Panc1 (cell line): Measurements from ENCODE around the gene CDK2AP2. TPM values are rescaled to one million over a fixed set of nuclear protein-coding genes. Genes with fewer than 3 reads are reported as not detected.

Experiments
- ATAC-seq: fragments of 200-7000 bp; cut with Tn5 transposase; 2 replicates; pipeline ENCODE4 v1.9.1; 2020; ENCODE audit warnings: mild to moderate bottlenecking, moderate library complexity
- BruUV-seq: library from RNA; stranded (reverse); fragments of 400-500 nt; replicated peaks from 2 replicates; lab custom pipeline; 2021; lab: Mats Ljungman, UMichigan
- CTCF ChIA-PET: fragments of 300-600 bp; sonication (Branson Sonifier 250); formaldehyde crosslinking; loops from one replicate; lab custom pipeline; 2022; ENCODE audit warnings: antibody characterized with exemption; lab: Charles Lee
- POLR2A ChIA-PET: fragments of 300-600 bp; sonication (Branson Sonifier 250); formaldehyde crosslinking; loops from one replicate; lab custom pipeline; 2022; ENCODE audit warnings: antibody characterized with exemption; lab: Charles Lee
- DNase-seq: peaks from one replicate; pipeline ENCODE4 v3.0.0-alpha.2; 2010; ENCODE audit warnings: low read depth, low spot score
- H3K27ac ChIP-seq: 2 replicates; pipeline ENCODE4 v1.5.1; 2011; ENCODE audit warnings: mild to moderate bottlenecking, low read length, inconsistent platforms
- H3K27me3 ChIP-seq: fragments of 200-500 bp; sonication (Bioruptor generic); 2 replicates; pipeline ENCODE4 v1.6.0; 2014; ENCODE audit warnings: low read length, inconsistent platforms; ENCODE audit not compliant: control insufficient read depth, insufficient read depth
- H3K36me3 ChIP-seq: fragments of 200-500 bp; sonication (Bioruptor generic); 2 replicates; pipeline ENCODE4 v1.5.1; 2014; ENCODE audit warnings: inconsistent platforms, mild to moderate bottlenecking, low read length, moderate library complexity; ENCODE audit not compliant: control insufficient read depth, insufficient read depth
- H3K4me1 ChIP-seq: 2 replicates; pipeline ENCODE4 v1.5.1; 2011; ENCODE audit warnings: inconsistent platforms, mild to moderate bottlenecking, low read length, moderate library complexity; ENCODE audit not compliant: control insufficient read depth, insufficient read depth
- H3K4me3 ChIP-seq, 2 experiments: 2 replicates each; pipeline ENCODE4 v1.5.1; 2011 to 2012; ENCODE audit warnings: low read depth in 2 of 2, low read length in 2 of 2, mild to moderate bottlenecking in 2 of 2, inconsistent platforms in 1 of 2, moderate library complexity in 1 of 2
- H3K9me3 ChIP-seq: fragments of 200-500 bp; sonication (Bioruptor generic); 2 replicates; pipeline ENCODE4 v1.5.1; 2014; ENCODE audit warnings: low read depth, mild to moderate bottlenecking, inconsistent platforms, low read length, moderate library complexity; ENCODE audit not compliant: control insufficient read depth, insufficient read depth
- POLR2AphosphoS5 ChIP-seq: IDR thresholded peaks from 2 replicates; pipeline ENCODE4 v1.6.1; 2012; ENCODE audit warnings: mild to moderate bottlenecking, low read depth, low read length, moderate library complexity
- REST ChIP-seq, 2 experiments: IDR thresholded peaks; 2 replicates each; pipeline ENCODE4 v1.6.1; 2011 to 2012; ENCODE audit warnings: low read depth in 2 of 2, control low read depth in 1 of 2, low read length in 1 of 2, mild to moderate bottlenecking in 1 of 2, moderate library complexity in 1 of 2; ENCODE audit not compliant: insufficient read depth in 1 of 2
- SIN3A ChIP-seq: IDR thresholded peaks from 2 replicates; pipeline ENCODE4 v1.6.1; 2012; ENCODE audit warnings: low read depth, mild to moderate bottlenecking, low read length, moderate library complexity, borderline replicate concordance; ENCODE audit not compliant: insufficient read depth
- TCF7L2 ChIP-seq: IDR thresholded peaks from 2 replicates; pipeline ENCODE4 v1.6.1; 2011; ENCODE audit warnings: mild to moderate bottlenecking, low read depth, low read length, inconsistent platforms
- in situ Hi-C: cut with HindIII; loops from 2 replicates; pipeline ENCODE4 v1.10.0; 2016; ENCODE audit warnings: low sequenced_read_pairs, low pct_unique_long_range_greater_than_20kb
- intact Hi-C: fragments of 100-400 bp; cut with micrococcal nuclease; formaldehyde crosslinking; loops from one replicate; pipeline ENCODE4 v1.10.0; 2022; ENCODE audit not compliant: unreplicated experiment
- total RNA-seq: library from RNA; stranded (reverse); gene quantifications from one replicate; pipeline ENCODE4 v1.2.1, GENCODE V29; 2021; ENCODE audit not compliant: unreplicated experiment
- TF ChIP-seq, protein P1 (sequence below): fragments of 450-650 bp; IDR thresholded peaks from 2 replicates; pipeline ENCODE4 v1.5.1; 2017; ENCODE audit warnings: mild to moderate bottlenecking

CDK2AP2 gene
- total RNA-seq, 1 experiment from 2014 or later: 76.1 TPM

- intact Hi-C loops: no loop called here
- Histone ChIP-seq H3K36me3 (no peaks in the 10 kb centered on the region), H3K4me1 (peaks cover 23% of the 10 kb centered on the region), H3K27ac (no peak overlapping the region), H3K9me3 (no peaks in the 10 kb centered on the region), H3K27me3 (no peaks in the 10 kb centered on the region), H3K4me3 (no peak overlapping the region)
- CTCF ChIA-PET: no interaction called here
- DNase-seq (no peak), ATAC-seq (no peak)
- POLR2A ChIA-PET: no interaction called here
- BruUV-seq: no TSS peak
- TF ChIP-seq, protein P1, sequence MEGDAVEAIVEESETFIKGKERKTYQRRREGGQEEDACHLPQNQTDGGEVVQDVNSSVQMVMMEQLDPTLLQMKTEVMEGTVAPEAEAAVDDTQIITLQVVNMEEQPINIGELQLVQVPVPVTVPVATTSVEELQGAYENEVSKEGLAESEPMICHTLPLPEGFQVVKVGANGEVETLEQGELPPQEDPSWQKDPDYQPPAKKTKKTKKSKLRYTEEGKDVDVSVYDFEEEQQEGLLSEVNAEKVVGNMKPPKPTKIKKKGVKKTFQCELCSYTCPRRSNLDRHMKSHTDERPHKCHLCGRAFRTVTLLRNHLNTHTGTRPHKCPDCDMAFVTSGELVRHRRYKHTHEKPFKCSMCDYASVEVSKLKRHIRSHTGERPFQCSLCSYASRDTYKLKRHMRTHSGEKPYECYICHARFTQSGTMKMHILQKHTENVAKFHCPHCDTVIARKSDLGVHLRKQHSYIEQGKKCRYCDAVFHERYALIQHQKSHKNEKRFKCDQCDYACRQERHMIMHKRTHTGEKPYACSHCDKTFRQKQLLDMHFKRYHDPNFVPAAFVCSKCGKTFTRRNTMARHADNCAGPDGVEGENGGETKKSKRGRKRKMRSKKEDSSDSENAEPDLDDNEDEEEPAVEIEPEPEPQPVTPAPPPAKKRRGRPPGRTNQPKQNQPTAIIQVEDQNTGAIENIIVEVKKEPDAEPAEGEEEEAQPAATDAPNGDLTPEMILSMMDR: no peak
- TF ChIP-seq REST (IDR thresholded peaks at IDR 0.05; ENCODE audit: insufficient read depth in 1 of 2, low read depth in 2 of 2, low read length in 1 of 2): no peak
- TF ChIP-seq TCF7L2: no peak
- TF ChIP-seq POLR2AphosphoS5: no peak
- TF ChIP-seq SIN3A: no peak
- in situ Hi-C loops: no loop called here
Observed at GRCh38 chr11:67510023-67510345, 2.0 kb upstream of the CDK2AP2 start.

- CTCF ChIA-PET: interaction anchor here (0.7 to 0.9 kb wide), 2 partner anchors 68 to 116 kb away, joined by 3 read pairs; no protein-coding TSS in a partner anchor
- H3K36me3 ChIP-seq: no peaks in the 10 kb centered on the region; the same call in 1 of the 2 replicates
- BruUV-seq: no TSS peak
- TF ChIP-seq, protein P1: no peak
- peak; percentile 96; the same call in 1 of the 2 replicates for TF ChIP-seq SIN3A
- TF ChIP-seq TCF7L2: 0 out of 2 replicates have a peak, but pooled peaks have one; percentile 51
- peak; percentile 78 for TF ChIP-seq POLR2AphosphoS5
- TF ChIP-seq REST (IDR thresholded peaks at IDR 0.05; ENCODE audit: insufficient read depth in 1 of 2, low read depth in 2 of 2, low read length in 1 of 2): no peak
- peak overlapping the region; percentile 68 to 82 for H3K4me3 ChIP-seq
- intact Hi-C loops (loop anchor here (5.0 kb wide), 1 partner anchor 96 kb away; no protein-coding TSS in a partner anchor), in situ Hi-C loops (no loop called here)
- ATAC-seq (peak; percentile 60), DNase-seq (peak; percentile 81)
- peaks cover 25% of the 10 kb centered on the region for H3K4me1 ChIP-seq
- no peaks in the 10 kb centered on the region for H3K9me3 ChIP-seq
- peak overlapping the region; percentile 86 for H3K27ac ChIP-seq
- no peaks in the 10 kb centered on the region for H3K27me3 ChIP-seq
- POLR2A ChIA-PET: interaction anchor here (0.6 kb wide), 2 partner anchors 83 to 1967 kb away, joined by 3 to 4 read pairs; no protein-coding TSS in a partner anchor
Observed at GRCh38 chr11:67508486-67509121, 642 bp upstream of the CDK2AP2 start.
